Measurements from ENCODE around the gene CYBA. TPM values are rescaled to one million over a fixed set of nuclear protein-coding genes. Genes with fewer than 3 reads are reported as not detected.
A peak's percentile ranks its signal among the peaks of the same experiment; 100 is the strongest.

Gene CYBA
- total and polyA plus RNA-seq, 2 of the 4 experiments (the other 2 are of a cell fraction) = 65.6 to 169 TPM

DNA sequence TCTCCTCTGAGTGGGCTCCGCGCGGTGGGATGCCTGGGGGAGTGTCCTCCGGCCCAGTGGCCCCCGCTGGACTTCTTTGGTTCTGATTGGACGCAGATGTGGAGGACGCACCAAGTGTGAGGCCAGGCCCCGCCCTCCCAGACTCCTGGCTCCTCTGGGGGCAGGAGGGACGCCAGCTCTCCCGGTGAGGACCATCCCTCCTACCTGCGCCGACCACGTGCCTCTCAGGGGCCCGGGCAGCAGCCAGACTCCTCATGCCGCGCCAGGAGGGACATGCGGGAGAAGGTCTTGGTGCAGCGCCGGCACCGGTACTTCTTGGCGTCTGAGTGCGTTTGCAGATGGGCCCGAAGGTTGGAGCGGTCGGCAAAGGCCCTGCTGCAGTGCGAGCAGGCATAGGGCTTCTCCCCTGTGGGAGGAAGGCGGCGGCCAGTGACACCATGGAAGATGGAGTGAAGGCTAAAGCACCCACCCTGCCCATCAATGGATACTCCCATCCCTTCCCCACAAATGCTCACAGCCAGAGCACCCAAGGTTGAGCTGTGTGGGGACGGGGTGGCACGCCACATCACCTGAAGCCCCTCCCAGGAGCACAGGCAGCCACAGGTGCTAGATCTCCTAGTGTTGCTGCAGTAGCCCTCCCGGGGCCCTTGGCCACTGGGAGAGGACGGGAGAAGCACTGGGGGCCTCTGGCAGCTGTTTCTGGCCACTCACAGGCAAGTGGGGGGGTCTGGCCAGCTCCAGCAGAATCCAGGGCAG lies 27.5 kb upstream of the CYBA start:
- ATAC-seq (ENCODE audit: low read depth) (no peak; the same call in 1 of the 2 replicates), DNase-seq (no peak)
- no peak overlapping the region for H2AK5ac ChIP-seq (ENCODE audit: low read depth, low read length)
- no peaks in the 10 kb centered on the region for H3K79me1 ChIP-seq (ENCODE audit: low read depth in 1 of 2, low read length in 2 of 2)
- no peak overlapping the region for H3K27ac ChIP-seq (ENCODE audit: insufficient read depth, low read length)
- no peaks in the 10 kb centered on the region for H3K4me1 ChIP-seq (ENCODE audit: control insufficient read depth, insufficient read depth, low read length)
- no peak overlapping the region for H3K4me3 ChIP-seq (ENCODE audit: insufficient read depth, low read depth, low read length)
- no peak overlapping the region for H2BK20ac ChIP-seq (ENCODE audit: low read depth, low read length)
- in situ Hi-C loops (cut with MboI; ENCODE audit: low sequenced_read_pairs) = no loop called here
- H3K18ac ChIP-seq (ENCODE audit: low read depth, low read length) = no peak overlapping the region
- CTCF ChIA-PET = no interaction called here
- H3K9ac ChIP-seq (ENCODE audit: low read depth, low read length) = no peak overlapping the region
- no peak overlapping the region for H2BK5ac ChIP-seq (ENCODE audit: low read depth, low read length, poor library complexity, severe bottlenecking)
- H3K14ac ChIP-seq (replicated peaks; ENCODE audit: low read depth, low read length) = no peak overlapping the region
- H3K4ac ChIP-seq (ENCODE audit: low read depth, low read length) = no peak overlapping the region
- H3K9me3 ChIP-seq (ENCODE audit: control insufficient read depth, insufficient read depth, low read length) = no peaks in the 10 kb centered on the region
- H3K27me3 ChIP-seq (ENCODE audit: control insufficient read depth, insufficient read depth, low read length) = no peaks in the 10 kb centered on the region; the same call in 1 of the 2 replicates
- TF ChIP-seq CEBPB (IDR thresholded peaks at IDR 0.05; ENCODE audit: low read depth, low read length) (no peak), CHD1 (IDR thresholded peaks at IDR 0.05; ENCODE audit: low read depth, low read length) (no peak), SMC3 (IDR thresholded peaks at IDR 0.05; ENCODE audit: low read depth, low read length) (no peak), MAZ (IDR thresholded peaks at IDR 0.05; ENCODE audit: borderline replicate concordance, low read depth, low read length) (no peak), RFX5 (IDR thresholded peaks at IDR 0.05; ENCODE audit: low read depth, low read length) (no peak), MAFK (IDR thresholded peaks at IDR 0.05; ENCODE audit: low read depth, low read length) (no peak), POLR2A (IDR thresholded peaks at IDR 0.05; ENCODE audit: low read depth, low read length) (no peak), FOS (IDR thresholded peaks at IDR 0.05; ENCODE audit: low read depth, low read length) (no peak), BHLHE40 (IDR thresholded peaks at IDR 0.05; ENCODE audit: low read depth, low read length) (no peak), NFE2L2 (IDR thresholded peaks at IDR 0.05; ENCODE audit: low read depth, low read length) (no peak), RAD21 (IDR thresholded peaks at IDR 0.05; ENCODE audit: low read length) (no peak), MXI1 (IDR thresholded peaks at IDR 0.05; ENCODE audit: borderline replicate concordance, low read depth, low read length) (no peak)
- TF ChIP-seq, protein P1, sequence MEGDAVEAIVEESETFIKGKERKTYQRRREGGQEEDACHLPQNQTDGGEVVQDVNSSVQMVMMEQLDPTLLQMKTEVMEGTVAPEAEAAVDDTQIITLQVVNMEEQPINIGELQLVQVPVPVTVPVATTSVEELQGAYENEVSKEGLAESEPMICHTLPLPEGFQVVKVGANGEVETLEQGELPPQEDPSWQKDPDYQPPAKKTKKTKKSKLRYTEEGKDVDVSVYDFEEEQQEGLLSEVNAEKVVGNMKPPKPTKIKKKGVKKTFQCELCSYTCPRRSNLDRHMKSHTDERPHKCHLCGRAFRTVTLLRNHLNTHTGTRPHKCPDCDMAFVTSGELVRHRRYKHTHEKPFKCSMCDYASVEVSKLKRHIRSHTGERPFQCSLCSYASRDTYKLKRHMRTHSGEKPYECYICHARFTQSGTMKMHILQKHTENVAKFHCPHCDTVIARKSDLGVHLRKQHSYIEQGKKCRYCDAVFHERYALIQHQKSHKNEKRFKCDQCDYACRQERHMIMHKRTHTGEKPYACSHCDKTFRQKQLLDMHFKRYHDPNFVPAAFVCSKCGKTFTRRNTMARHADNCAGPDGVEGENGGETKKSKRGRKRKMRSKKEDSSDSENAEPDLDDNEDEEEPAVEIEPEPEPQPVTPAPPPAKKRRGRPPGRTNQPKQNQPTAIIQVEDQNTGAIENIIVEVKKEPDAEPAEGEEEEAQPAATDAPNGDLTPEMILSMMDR (conservative IDR thresholded peaks at IDR 0.05; ENCODE audit: low read depth, low read length) = no peak
- TF ChIP-seq, protein P2, sequence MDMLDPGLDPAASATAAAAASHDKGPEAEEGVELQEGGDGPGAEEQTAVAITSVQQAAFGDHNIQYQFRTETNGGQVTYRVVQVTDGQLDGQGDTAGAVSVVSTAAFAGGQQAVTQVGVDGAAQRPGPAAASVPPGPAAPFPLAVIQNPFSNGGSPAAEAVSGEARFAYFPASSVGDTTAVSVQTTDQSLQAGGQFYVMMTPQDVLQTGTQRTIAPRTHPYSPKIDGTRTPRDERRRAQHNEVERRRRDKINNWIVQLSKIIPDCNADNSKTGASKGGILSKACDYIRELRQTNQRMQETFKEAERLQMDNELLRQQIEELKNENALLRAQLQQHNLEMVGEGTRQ (IDR thresholded peaks at IDR 0.05; ENCODE audit: low read depth, low read length) = no peak
- TF ChIP-seq, protein P3, sequence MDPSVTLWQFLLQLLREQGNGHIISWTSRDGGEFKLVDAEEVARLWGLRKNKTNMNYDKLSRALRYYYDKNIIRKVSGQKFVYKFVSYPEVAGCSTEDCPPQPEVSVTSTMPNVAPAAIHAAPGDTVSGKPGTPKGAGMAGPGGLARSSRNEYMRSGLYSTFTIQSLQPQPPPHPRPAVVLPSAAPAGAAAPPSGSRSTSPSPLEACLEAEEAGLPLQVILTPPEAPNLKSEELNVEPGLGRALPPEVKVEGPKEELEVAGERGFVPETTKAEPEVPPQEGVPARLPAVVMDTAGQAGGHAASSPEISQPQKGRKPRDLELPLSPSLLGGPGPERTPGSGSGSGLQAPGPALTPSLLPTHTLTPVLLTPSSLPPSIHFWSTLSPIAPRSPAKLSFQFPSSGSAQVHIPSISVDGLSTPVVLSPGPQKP (IDR thresholded peaks at IDR 0.05; ENCODE audit: borderline replicate concordance, low read depth, low read length) = no peak
- H4K20me1 ChIP-seq (ENCODE audit: insufficient read depth, low read length) = 0 out of 2 replicates have a peak, but pooled peaks cover 9% of the 10 kb centered on the region
- dilution Hi-C loops (cut with HindIII; ENCODE audit: low sequenced_read_pairs, unreplicated experiment) = no loop called here
- WGBS, 2 experiments (ENCODE audit: extremely low coverage in 2 of 2, insufficient read length in 1 of 2) = 56% methylated on average over 7 of the region's 32 CpGs; no CpG with 5 or more reads in 1 of the 2 experiments
- peaks cover 7% of the 10 kb centered on the region; the same call in 1 of the 2 replicates for H3K36me3 ChIP-seq (ENCODE audit: control insufficient read depth, insufficient read depth, low read length)
- no peak overlapping the region for H4K91ac ChIP-seq (ENCODE audit: insufficient read depth, low read depth, low read length)
- H2BK120ac ChIP-seq (ENCODE audit: low read depth, low read length) = no peak overlapping the region
- H3K56ac ChIP-seq (ENCODE audit: extremely low read depth, insufficient read depth, low read length) = no peak overlapping the region
- H3K9me1 ChIP-seq (ENCODE audit: insufficient read depth, low read length) = no peaks in the 10 kb centered on the region
- no peak overlapping the region for H2BK15ac ChIP-seq (ENCODE audit: low read depth, low read length)
- POLR2A ChIA-PET (ENCODE audit: unreplicated experiment) = no interaction called here
- H3K23ac ChIP-seq (ENCODE audit: low read depth, low read length) = no peak overlapping the region
- peak overlapping the region; percentile 24 for H2AK9ac ChIP-seq (replicated peaks; ENCODE audit: low read depth, low read length, poor library complexity)
- peak overlapping the region; percentile 41 for H2AFZ ChIP-seq (replicated peaks; ENCODE audit: low read length, poor library complexity)
- intact Hi-C loops (cut with micrococcal nuclease) = no loop called here
- H4K8ac ChIP-seq (ENCODE audit: low read depth in 2 of 2, low read length in 2 of 2) = no peak overlapping the region
- BruUV-seq (replicated peaks) = no TSS peak
- H4K5ac ChIP-seq (ENCODE audit: low read depth, low read length) = no peak overlapping the region
- no peak overlapping the region for H3K4me2 ChIP-seq (ENCODE audit: low read depth, low read length)

All from IMR-90 (cell line).